HG03432 (cell line): ENCODE results near the gene RASSF6.
"Not testable (repeated sequence)": the region's sequence is repeated elsewhere in the genome, so short reads cannot be mapped to it uniquely, and the experiment has no call there.

ENCODE experiments used
- ATAC-seq: cut with Tn5 transposase; IDR thresholded peaks from one replicate; pipeline ENCODE4 v1.9.1; 2021; ENCODE audit warnings: mild to moderate bottlenecking, moderate library complexity; ENCODE audit not compliant: unreplicated experiment

The RASSF6 gene

GRCh38 chr4:73620115-73620792 lies at the start of gene RASSF6:
Gene RASSF6, minus strand, starts transcription at chr4:73620436. Its CDS starts 8,641 bp downstream, at chr4:73611795.
- peak; percentile 97 for ATAC-seq

GRCh38 chr4:73669410-73670183 lies 49.4 kb upstream of the RASSF6 start:
- no peak for ATAC-seq

DNA sequence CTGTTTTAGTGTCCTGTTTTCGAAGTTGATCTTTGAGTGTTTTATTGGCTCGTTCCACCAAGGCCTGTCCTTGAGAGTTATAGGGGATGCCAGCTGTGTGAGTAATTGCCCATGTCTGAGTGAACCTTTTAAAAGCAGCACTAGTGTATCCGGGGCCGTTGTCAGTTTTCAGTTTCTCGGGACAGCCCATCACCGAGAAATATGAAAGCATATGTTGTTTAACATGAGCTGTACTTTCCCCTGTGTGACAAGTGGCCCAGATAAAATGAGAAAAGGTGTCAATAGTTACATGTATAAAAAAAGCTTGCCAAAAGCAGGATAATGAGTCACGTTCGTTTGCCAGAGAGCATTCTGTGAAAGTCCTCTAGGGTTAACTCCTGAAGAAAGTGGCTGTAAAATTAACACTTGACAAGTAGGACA lies 48.6 kb upstream of the RASSF6 start:
- ATAC-seq, result no peak

- not testable (repeated sequence) for ATAC-seq
These were observed 45.7 kb upstream of the RASSF6 start for GRCh38 chr4:73665924-73666323.

- no peak for ATAC-seq
These were observed 44.2 kb upstream of the RASSF6 start for GRCh38 chr4:73664470-73664869.

DNA sequence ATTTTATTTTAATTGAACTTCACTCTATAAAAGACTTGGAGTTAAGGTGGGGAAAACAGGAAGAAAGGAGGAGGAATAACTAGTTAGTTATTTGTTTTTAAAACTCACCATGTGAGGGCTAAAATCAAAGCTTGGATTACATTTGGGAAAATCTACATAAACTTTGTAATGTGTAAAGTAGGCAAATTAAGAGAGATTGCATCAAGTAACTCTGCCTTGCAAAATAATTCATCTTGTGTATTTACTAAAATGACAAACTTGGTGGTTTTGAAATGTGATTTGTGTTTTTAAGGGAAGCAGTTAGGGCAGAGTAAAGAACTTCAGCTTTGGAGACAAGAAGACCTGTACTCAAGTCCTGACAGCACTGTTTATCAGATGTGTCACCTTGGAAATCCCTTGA lies 43.3 kb upstream of the RASSF6 start:
- ATAC-seq, result no peak

DNA sequence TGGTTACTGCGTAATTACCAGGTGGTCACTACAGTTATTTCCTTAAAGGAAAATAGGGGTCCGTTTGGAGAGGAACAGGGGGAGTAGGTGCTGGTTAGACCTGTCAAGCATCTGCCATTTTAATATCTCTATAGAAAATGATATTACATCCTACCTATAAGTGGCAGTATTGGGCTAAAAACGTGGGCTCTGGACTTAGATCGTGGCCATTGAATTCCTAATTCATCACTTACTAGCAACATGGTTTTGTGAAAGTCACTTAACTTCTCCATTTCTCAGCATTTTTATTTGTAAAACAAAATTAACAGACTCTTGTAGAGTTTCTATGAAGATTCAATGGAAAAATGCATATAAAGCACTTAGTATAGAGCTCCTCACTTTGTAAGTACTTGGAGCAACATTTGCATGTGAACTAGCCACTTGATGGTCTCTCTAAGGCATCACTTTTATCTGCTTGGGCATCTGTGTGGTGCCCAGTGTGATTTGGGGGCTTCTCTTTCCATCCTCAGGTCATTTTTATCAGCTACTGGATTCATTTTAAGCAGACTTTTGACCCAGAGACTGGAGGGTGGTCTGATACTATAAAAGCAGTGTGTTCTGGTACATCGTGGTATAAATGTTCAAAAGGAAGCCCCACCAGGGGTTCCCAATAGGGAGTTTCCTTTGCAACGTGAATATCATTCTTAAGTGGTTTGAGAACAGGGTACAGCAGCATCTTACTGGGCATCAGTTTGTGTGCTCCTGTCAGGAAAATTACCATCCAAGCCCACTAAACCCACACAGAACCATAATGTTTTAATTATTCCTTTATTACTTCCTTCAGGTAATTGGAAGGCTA lies 42.7 kb upstream of the RASSF6 start:
- peak; percentile 90 for ATAC-seq

- ATAC-seq, result no peak
These were observed 41.4 kb upstream of the RASSF6 start for GRCh38 chr4:73661646-73662119.

GRCh38 chr4:73660808-73661207 lies 40.6 kb upstream of the RASSF6 start:
- no peak for ATAC-seq

GRCh38 chr4:73653695-73654106 lies 33.5 kb upstream of the RASSF6 start:
- ATAC-seq, result peak; percentile 90

DNA sequence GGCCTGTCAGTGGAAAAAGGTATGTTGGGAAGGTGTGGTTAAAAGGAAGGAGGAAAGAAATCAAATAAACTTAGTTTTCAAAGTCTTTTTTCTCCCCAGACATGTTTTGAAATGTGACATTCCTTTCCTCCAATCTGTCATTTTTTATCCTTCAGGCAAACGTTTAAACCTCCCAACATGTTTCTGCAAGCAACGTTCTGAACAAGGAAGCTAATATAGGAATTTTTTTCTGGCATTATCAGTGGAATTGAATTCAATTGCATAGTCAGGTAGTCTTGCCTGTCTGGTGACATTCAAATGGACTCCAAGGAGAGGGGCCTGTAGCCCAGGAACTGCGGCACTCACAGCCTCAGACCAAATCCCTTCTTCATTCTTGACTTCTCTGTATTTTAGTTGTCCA lies 30.0 kb upstream of the RASSF6 start:
- no peak for ATAC-seq

DNA sequence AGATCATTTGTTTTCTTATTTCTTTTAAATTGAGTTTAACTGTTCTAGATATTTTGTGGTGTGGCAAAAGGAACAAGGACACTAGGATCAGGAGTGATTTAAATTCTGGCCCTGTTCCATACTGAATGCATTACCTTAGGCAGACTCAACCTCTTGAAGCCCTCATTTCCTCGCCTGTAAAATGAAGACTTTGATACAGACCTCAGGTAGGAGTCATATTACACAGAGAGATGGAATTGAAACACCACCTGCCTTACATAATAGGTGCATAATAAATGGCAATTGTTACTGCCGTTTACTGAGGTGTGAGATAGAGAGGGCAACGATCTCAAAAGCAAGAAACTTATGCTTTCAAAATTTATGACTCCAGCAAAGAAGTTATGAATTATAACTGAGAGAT lies 28.2 kb upstream of the RASSF6 start:
- no peak for ATAC-seq

GRCh38 chr4:73646117-73646516 lies 25.9 kb upstream of the RASSF6 start:
- no peak for ATAC-seq

- ATAC-seq, result no peak
These were observed 11.5 kb upstream of the RASSF6 start for GRCh38 chr4:73631565-73632226.

DNA sequence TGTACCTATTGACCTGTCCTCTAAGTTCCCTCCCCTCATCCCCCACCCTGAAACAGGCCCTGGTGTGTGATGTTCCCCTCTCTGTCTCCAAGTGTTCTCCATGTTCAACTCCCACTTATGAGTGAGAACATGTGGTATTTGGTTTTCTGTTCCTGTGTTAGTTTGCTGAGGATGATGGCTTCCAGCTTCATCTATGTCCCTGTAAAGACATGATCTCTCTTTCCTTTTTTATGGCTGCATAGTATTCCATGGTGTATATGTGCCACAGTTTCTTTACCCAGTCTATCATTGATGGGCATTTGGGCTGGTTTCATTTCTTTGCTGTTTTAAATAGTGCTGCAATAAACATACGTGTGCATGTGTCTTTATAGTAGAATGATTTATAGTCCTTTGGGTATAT lies 8.6 kb upstream of the RASSF6 start:
- ATAC-seq, result not testable (repeated sequence)

DNA sequence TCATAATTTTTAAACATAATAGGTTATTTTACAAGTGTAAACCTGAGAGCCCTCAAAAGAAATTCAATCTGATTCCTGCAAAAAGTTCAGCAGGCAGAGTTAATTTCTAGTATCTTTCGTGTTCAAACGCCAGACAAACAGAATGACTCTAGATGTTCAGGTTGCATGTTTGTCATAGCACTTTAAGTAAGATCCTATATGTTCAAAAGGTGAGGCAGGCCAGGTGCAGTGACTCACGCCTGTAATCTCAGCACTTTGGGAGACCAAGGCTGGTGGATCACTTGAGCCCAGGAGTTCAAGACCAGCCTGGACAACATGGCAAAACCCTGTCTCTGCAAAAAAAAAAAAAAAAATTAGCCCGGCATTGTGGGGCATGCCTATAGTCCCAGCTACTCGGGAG lies 1.1 kb upstream of the RASSF6 start:
- no peak for ATAC-seq

GRCh38 chr4:73619346-73619745 lies 890 bp downstream of the RASSF6 start:
- no peak for ATAC-seq

GRCh38 chr4:73617256-73617655 lies 3.0 kb downstream of the RASSF6 start:
- ATAC-seq, result no peak

DNA sequence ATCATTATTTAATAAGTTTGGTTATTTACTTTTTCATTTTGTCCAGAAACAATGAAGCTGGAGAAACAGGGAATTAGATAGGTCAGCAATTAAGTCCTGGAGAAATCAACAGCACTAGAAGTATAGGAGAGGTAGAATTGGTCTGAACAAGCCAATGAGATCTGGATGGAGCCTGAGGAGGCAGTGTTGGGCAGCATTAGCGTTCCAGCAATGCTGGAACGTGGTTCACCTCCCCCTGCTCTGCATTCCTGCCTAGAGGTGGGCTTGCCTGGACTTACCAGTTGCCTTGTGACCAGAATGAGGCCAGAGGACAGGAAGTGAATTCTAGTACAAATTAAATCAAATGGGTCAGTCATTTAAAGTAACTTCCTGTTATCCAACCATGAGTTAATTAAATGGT lies 4.6 kb downstream of the RASSF6 start:
- ATAC-seq, result no peak

DNA sequence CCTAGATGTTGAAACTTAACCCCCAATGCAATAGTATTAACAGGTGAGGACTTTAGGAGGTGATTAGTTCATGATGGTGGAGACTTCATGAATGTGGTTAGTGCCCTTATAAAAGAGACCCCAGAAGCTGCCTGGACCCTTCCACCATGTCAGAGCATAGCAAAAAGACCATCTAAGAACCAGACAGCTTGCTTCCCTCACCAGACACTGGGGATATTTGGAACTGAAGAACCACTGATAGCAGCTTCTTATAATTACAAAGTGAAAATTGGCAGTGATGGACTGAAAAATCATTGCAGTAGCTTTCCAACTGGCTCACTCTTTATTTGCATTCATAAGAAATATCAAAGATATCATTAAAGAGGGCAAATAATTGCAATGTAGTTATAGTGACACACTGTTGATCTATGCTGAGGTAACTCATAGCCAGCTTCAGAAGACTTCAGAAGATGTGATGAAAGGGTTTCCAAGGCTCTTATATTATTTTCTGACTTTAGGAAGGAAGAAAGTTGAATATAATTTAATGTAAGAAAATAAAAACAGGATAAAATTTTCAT lies 5.8 kb downstream of the RASSF6 start:
- ATAC-seq, result no peak

DNA sequence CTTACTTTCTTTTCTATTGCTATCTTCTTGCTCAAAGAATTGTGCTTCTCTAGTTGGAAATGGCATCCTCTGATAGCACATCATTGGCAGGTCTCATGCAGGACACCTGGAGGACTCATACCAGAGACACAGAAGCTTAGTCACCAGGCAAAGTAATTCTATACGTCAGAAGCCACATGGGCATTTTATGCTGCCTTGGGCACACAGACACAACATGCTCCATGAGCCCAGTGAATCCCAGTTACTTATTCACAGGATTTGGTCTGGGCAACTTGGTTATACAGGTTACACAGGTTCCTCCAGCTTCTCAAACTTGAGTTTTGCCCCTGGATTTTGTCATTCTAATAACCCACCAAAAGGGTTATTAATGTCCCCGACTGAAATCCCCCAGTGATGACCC lies 7.1 kb downstream of the RASSF6 start:
- no peak for ATAC-seq
